ENCODE measurements around the gene RNASEH2B.

RNASEH2B gene

DNA sequence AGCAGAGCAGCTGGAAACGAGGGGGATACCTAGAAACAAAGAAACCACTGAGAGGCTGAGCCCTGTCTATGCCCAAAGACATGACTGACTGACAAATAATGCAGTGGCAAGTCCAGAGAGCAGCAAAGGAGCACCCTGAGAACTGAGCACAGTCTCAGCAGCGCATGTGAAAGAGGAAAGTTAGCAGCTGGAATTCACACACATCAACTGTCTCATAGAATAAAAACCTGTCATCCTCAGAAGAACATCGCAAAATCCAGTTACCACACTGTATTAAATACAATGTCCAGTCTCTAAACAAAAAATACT lies 42.0 kb upstream of the RNASEH2B start:
- H3K79me2 ChIP-seq (ENCODE audit: control insufficient read depth, low read length): no peaks in the 10 kb centered on the region
- H3K4me1 ChIP-seq (ENCODE audit: control insufficient read depth, low read length): peaks cover 8% of the 10 kb centered on the region
- peaks cover 4% of the 10 kb centered on the region; the same call in 1 of the 2 replicates for H3K9me3 ChIP-seq (ENCODE audit: control insufficient read depth, insufficient read depth, low read length)
- H3K36me3 ChIP-seq (ENCODE audit: control insufficient read depth, low read length): no peaks in the 10 kb centered on the region
- H3K27me3 ChIP-seq (ENCODE audit: control insufficient read depth, low read length): no peaks in the 10 kb centered on the region
- H3K4me3 ChIP-seq (ENCODE audit: low read length): no peak overlapping the region
- no peaks in the 10 kb centered on the region for H3F3A ChIP-seq (ENCODE audit: control insufficient read depth, insufficient read depth)
- no peak overlapping the region for H3K4me2 ChIP-seq (ENCODE audit: low read length)
- no peak overlapping the region for H3K27ac ChIP-seq (ENCODE audit: low read depth, low read length)
- no peak for TF ChIP-seq EZH2phosphoT487 (IDR thresholded peaks at IDR 0.05; ENCODE audit: borderline replicate concordance, low read length)
- TF ChIP-seq, protein P1, sequence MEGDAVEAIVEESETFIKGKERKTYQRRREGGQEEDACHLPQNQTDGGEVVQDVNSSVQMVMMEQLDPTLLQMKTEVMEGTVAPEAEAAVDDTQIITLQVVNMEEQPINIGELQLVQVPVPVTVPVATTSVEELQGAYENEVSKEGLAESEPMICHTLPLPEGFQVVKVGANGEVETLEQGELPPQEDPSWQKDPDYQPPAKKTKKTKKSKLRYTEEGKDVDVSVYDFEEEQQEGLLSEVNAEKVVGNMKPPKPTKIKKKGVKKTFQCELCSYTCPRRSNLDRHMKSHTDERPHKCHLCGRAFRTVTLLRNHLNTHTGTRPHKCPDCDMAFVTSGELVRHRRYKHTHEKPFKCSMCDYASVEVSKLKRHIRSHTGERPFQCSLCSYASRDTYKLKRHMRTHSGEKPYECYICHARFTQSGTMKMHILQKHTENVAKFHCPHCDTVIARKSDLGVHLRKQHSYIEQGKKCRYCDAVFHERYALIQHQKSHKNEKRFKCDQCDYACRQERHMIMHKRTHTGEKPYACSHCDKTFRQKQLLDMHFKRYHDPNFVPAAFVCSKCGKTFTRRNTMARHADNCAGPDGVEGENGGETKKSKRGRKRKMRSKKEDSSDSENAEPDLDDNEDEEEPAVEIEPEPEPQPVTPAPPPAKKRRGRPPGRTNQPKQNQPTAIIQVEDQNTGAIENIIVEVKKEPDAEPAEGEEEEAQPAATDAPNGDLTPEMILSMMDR (IDR thresholded peaks at IDR 0.05; ENCODE audit: low read depth, low read length, poor library complexity, severe bottlenecking): no peak
- H3K9me2 ChIP-seq (replicated peaks; ENCODE audit: control insufficient read depth, low read length): no peaks in the 10 kb centered on the region
- no peaks in the 10 kb centered on the region for H4K20me1 ChIP-seq (ENCODE audit: control insufficient read depth, insufficient read depth, low read depth, low read length)

DNA sequence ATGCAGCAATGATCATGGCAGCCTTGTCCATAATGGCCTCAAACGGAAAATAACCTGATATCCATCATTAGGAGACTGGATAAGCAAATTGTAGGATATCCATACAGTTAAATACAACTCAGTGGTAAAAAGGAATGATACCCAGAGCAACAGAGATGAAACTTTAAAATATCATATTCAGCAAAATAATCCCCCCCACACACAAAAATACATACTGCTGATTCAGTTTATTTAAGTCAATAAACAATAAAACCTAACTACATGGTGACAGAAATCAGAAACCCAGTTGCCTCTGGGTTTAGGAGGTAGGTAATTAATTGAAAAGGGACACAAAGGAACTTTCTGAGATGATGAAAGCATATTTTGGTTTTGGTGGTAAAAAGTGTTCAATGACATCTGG lies 38.2 kb upstream of the RNASEH2B start:
- H3K9me3 ChIP-seq (ENCODE audit: control insufficient read depth, insufficient read depth, low read length): no peaks in the 10 kb centered on the region
- no peaks in the 10 kb centered on the region for H3K79me2 ChIP-seq (ENCODE audit: control insufficient read depth, low read length)
- H4K20me1 ChIP-seq (ENCODE audit: control insufficient read depth, insufficient read depth, low read depth, low read length): no peaks in the 10 kb centered on the region
- H3F3A ChIP-seq (ENCODE audit: control insufficient read depth, insufficient read depth): no peaks in the 10 kb centered on the region
- H3K4me2 ChIP-seq (ENCODE audit: low read length): no peak overlapping the region
- H3K9me2 ChIP-seq (replicated peaks; ENCODE audit: control insufficient read depth, low read length): no peaks in the 10 kb centered on the region
- no peak overlapping the region for H3K27ac ChIP-seq (ENCODE audit: low read depth, low read length)
- no peak overlapping the region for H3K4me3 ChIP-seq (ENCODE audit: low read length)
- no peaks in the 10 kb centered on the region for H3K27me3 ChIP-seq (ENCODE audit: control insufficient read depth, low read length)
- H3K36me3 ChIP-seq (ENCODE audit: control insufficient read depth, low read length): no peaks in the 10 kb centered on the region
- H3K4me1 ChIP-seq (ENCODE audit: control insufficient read depth, low read length): peaks cover 14% of the 10 kb centered on the region
- TF ChIP-seq, protein P1 (IDR thresholded peaks at IDR 0.05; ENCODE audit: low read depth, low read length, poor library complexity, severe bottlenecking): no peak
- TF ChIP-seq EZH2phosphoT487 (IDR thresholded peaks at IDR 0.05; ENCODE audit: borderline replicate concordance, low read length): no peak

DNA sequence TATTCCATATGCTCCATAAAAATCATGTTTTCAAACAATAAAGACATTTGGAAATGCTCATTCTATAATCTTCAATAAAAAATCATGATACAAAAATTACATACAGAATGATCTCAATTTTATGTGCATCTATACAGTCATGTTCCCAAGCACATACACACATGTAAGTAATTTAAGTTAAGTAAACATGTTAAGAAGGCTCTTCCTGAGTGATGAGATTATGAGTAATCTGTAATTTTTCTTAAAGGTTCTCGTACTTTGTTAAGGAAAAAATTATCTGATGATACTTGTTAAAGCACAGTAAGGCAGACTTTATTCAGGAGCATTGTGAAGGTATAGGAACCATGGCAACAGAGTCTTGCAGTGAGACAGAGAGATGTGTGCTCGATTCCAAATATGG lies 36.1 kb upstream of the RNASEH2B start:
- Histone ChIP-seq H3K4me1 (ENCODE audit: control insufficient read depth, low read length) (peaks cover 8% of the 10 kb centered on the region), H3K4me2 (ENCODE audit: low read length) (no peak overlapping the region), H4K20me1 (ENCODE audit: control insufficient read depth, insufficient read depth, low read depth, low read length) (no peaks in the 10 kb centered on the region), H3K9me2 (replicated peaks; ENCODE audit: control insufficient read depth, low read length) (no peaks in the 10 kb centered on the region), H3K36me3 (ENCODE audit: control insufficient read depth, low read length) (no peaks in the 10 kb centered on the region), H3K27me3 (ENCODE audit: control insufficient read depth, low read length) (no peaks in the 10 kb centered on the region), H3K79me2 (ENCODE audit: control insufficient read depth, low read length) (no peaks in the 10 kb centered on the region), H3K4me3 (ENCODE audit: low read length) (no peak overlapping the region), H3K27ac (ENCODE audit: low read depth, low read length) (no peak overlapping the region), H3F3A (ENCODE audit: control insufficient read depth, insufficient read depth) (no peaks in the 10 kb centered on the region), H3K9me3 (ENCODE audit: control insufficient read depth, insufficient read depth, low read length) (no peaks in the 10 kb centered on the region)
- TF ChIP-seq, protein P1 (IDR thresholded peaks at IDR 0.05; ENCODE audit: low read depth, low read length, poor library complexity, severe bottlenecking): no peak
- TF ChIP-seq EZH2phosphoT487 (IDR thresholded peaks at IDR 0.05; ENCODE audit: borderline replicate concordance, low read length): no peak

DNA sequence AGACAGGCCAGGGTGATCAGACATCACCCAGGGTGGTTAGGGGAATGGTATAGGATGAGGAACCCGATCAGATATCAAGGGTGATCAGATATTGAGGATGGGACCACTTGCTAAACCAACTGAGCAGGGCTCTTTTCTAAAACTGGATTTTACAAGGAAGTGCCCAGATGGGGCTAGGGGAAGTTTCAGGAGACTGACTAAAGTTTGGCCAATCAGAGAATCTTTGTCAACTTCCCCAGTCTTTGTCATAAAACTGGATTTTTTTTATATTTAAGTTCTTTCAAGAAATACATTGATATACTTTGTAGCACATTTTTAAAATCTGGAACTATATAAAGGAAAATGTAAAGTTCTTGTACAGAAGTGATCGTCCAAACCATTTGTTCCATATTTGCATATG lies 35.6 kb upstream of the RNASEH2B start:
- no peaks in the 10 kb centered on the region for H3F3A ChIP-seq (ENCODE audit: control insufficient read depth, insufficient read depth)
- H3K36me3 ChIP-seq (ENCODE audit: control insufficient read depth, low read length): no peaks in the 10 kb centered on the region
- no peak overlapping the region for H3K27ac ChIP-seq (ENCODE audit: low read depth, low read length)
- no peaks in the 10 kb centered on the region for H3K9me2 ChIP-seq (replicated peaks; ENCODE audit: control insufficient read depth, low read length)
- no peak for TF ChIP-seq EZH2phosphoT487 (IDR thresholded peaks at IDR 0.05; ENCODE audit: borderline replicate concordance, low read length)
- TF ChIP-seq, protein P1 (IDR thresholded peaks at IDR 0.05; ENCODE audit: low read depth, low read length, poor library complexity, severe bottlenecking): no peak
- no peak overlapping the region for H3K4me3 ChIP-seq (ENCODE audit: low read length)
- peaks cover 7% of the 10 kb centered on the region for H3K4me1 ChIP-seq (ENCODE audit: control insufficient read depth, low read length)
- no peaks in the 10 kb centered on the region for H3K79me2 ChIP-seq (ENCODE audit: control insufficient read depth, low read length)
- no peaks in the 10 kb centered on the region for H3K27me3 ChIP-seq (ENCODE audit: control insufficient read depth, low read length)
- no peaks in the 10 kb centered on the region for H4K20me1 ChIP-seq (ENCODE audit: control insufficient read depth, insufficient read depth, low read depth, low read length)
- no peaks in the 10 kb centered on the region for H3K9me3 ChIP-seq (ENCODE audit: control insufficient read depth, insufficient read depth, low read length)
- H3K4me2 ChIP-seq (ENCODE audit: low read length): no peak overlapping the region
